Measurements from ENCODE around the gene CNEP1R1. TPM values are rescaled to one million over a fixed set of nuclear protein-coding genes. Genes with fewer than 3 reads are reported as not detected.

CNEP1R1 gene, protein sequence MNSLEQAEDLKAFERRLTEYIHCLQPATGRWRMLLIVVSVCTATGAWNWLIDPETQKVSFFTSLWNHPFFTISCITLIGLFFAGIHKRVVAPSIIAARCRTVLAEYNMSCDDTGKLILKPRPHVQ
- total RNA-seq (2013; cell fraction: nucleolus; rRNA removed), result 44.3 and 47.8 TPM in 2 replicates
- total RNA-seq (2014; rRNA removed) (18.1 and 19.8 TPM in 2 replicates), total RNA-seq (2014; rRNA removed; fragmentation: Illumina TruSeq; extraction: Trizol) (17.1 and 17.5 TPM in 2 replicates), total RNA-seq (2021) (13.7 and 14.0 TPM in 2 replicates), polyA plus RNA-seq (2011; rRNA removed) (29.2 and 39.7 TPM in 2 replicates), polyA plus RNA-seq (2014; fragmentation: Illumina TruSeq; extraction: Trizol) (13.8 and 17.0 TPM in 2 replicates), polyA plus RNA-seq (2014; fragmentation: Nextera tagmentation; extraction: Ambion mirVana) (10 to 100 TPM; 11.5 to 15.7 TPM), polyA plus RNA-seq (2014; rRNA removed) (13.1 and 14.1 TPM in 2 replicates), polyA plus RNA-seq (2016; fragmentation: Nextera tagmentation; extraction: Ambion mirVana) (10 to 100 TPM; 15.4 to 16.8 TPM), polyA minus RNA-seq (2011; rRNA and poly(A)+ RNA removed) (15.5 and 19.2 TPM in 2 replicates), Bru-seq, nascent RNA (percentile 75 among the genes with signal in this experiment), BruChase-seq, experiment 1, labeled RNA remaining after a 6-hour chase (percentile 80 among the genes with signal in this experiment), BruChase-seq, experiment 2, labeled RNA remaining after a 2-hour chase (percentile 89 among the genes with signal in this experiment)
- polyA plus RNA-seq (2011; ENCODE audit: low read depth), result 4.9 TPM
- polyA plus RNA-seq (2011; cell fraction: cytosol; rRNA removed), result 14.1 and 15.4 TPM in 2 replicates
- 15.4 and 16.7 TPM in 2 replicates for polyA plus RNA-seq (2011; cell fraction: nucleus; rRNA removed)
- 8.8 and 11.9 TPM in 2 replicates for polyA plus RNA-seq (2012)
- 12.8 and 13.5 TPM in 2 replicates for polyA minus RNA-seq (2011; cell fraction: cytosol; rRNA and poly(A)+ RNA removed)
- polyA minus RNA-seq (2011; cell fraction: nucleus; rRNA and poly(A)+ RNA removed), result 14.3 and 26.3 TPM in 2 replicates
- long read RNA-seq, experiment 1, transcript CNEP1R1-202 (6 exons, 2,117 nt), result major isoform, 5 of 12 reads
- long read RNA-seq, experiment 1, partial matches to known transcripts, result 1 of 12 reads
- long read RNA-seq, experiment 1, other reads (novel, unspliced or antisense), result 3 of 12 reads
- long read RNA-seq, experiment 2, transcript CNEP1R1-203 (7 exons, 2,965 nt), result minor isoform, 26 of 94 reads
- long read RNA-seq, experiment 2, transcript CNEP1R1-202 (6 exons, 2,117 nt), result major isoform, 59 of 94 reads
- long read RNA-seq, experiment 2, partial matches to known transcripts, result 6 of 94 reads
- long read RNA-seq, experiment 2, other reads (novel, unspliced or antisense), result 2 of 94 reads

DNA sequence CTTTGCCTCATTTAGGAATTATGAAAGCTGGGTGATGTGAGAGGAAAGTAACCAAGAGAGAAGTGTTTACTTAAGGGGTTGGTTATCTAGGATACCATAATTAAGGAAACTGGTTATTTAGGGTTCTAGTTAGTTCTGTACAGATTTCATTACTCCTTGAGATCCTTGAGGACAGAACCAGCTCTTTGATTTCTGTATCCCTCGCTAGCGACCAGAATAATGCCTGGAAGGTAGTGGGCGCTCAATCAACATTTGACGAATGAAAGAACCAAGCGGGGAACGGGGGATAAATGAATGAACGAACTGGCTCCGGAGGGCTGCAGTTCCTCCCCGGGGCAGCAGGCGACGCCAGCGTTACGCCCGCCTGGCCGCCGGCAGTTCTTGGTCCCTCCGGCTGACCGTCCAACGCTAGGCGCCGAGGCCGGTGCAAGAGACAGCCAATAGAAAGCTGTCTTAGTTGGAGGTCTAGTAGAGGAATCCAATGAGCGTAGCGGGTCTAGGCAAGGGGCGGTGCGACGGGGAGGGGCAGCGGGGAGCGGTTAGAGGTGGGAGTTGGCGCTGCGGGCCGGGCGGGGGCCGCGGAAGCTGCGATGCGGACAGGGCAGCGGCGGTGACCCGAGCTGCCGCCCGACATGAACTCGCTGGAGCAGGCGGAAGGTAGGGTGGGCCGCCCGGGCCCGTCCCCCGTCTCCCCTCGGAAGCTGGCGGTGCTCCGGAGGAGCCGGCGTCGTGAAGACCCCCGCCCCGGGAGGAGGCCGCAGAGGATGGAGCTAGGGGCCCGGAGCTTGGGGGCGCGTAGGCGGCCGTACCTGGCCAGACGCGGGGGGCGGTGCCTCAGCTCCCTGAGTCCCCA, at the start of gene CNEP1R1:
Gene CNEP1R1, plus strand, starts transcription at position 542 of the 853 bp plus-strand sequence. Its CDS starts 91 bp downstream, at position 633.
- Histone ChIP-seq H3K27ac (ENCODE audit: control insufficient read depth, insufficient read depth) (peak within 1 kb of the TSS; percentile 64), H3K36me3 (ENCODE audit: control insufficient read depth in 2 of 2, insufficient read depth in 2 of 2, low read length in 1 of 2) (peaks cover 0 to 4% of the 10 kb centered on the region in 2 experiments; a peak in 1 of 4 replicates), H4K20me1 (ENCODE audit: control insufficient read depth, insufficient read depth) (no peaks in the 10 kb centered on the region), H3K4me1 (ENCODE audit: control insufficient read depth, insufficient read depth, low read length) (0 out of 2 replicates have a peak, but pooled peaks cover 3% of the 10 kb centered on the region), H3K4me3 (peak within 1 kb of the TSS; percentile 76), H3K79me2 (ENCODE audit: control insufficient read depth, insufficient read depth, low read length) (peaks cover 16% of the 10 kb centered on the region), H3K4me2 (ENCODE audit: control insufficient read depth, insufficient read depth) (peak within 1 kb of the TSS; percentile 81), H3K9ac (ENCODE audit: control insufficient read depth, insufficient read depth, low read length) (peak within 1 kb of the TSS; percentile 84), H3K27me3 (replicated peaks in 1 of 2; ENCODE audit: control insufficient read depth in 2 of 2, insufficient read depth in 2 of 2, low read length in 1 of 2) (no peaks in the 10 kb centered on the region), H3K9me3 (replicated peaks; ENCODE audit: control insufficient read depth, insufficient read depth, low read length) (no peaks in the 10 kb centered on the region), H2AFZ (ENCODE audit: control insufficient read depth, low read depth, low read length) (peak within 1 kb of the TSS; percentile 73)
- WGBS (ENCODE audit: insufficient coverage, insufficient replicate concordance, low lambda C conversion rate, missing lambda C conversion rate), result 2% methylated on average over 59 of the region's 65 CpGs
- POLR2A ChIA-PET, result interaction anchor here (0.5 to 3.4 kb wide), 7 partner anchors 14 to 331 kb away, joined by 3 to 10 read pairs (median 4); partner anchors contain the start of gene HEATR3
- SMC1A ChIA-PET (ENCODE audit: uncharacterized antibody, unreplicated experiment), result interaction anchor here (0.6 to 7.0 kb wide), 35 partner anchors 16 to 781 kb away, joined by 3 to 137 read pairs (median 5); partner anchors contain the start of genes HEATR3 and TENT4B
- intact Hi-C loops (cut with micrococcal nuclease; ENCODE audit: unreplicated experiment) (loop anchor here (1.0 to 10.0 kb wide), 4 partner anchors 66 to 340 kb away; partner anchors contain the start of gene BRD7), in situ Hi-C loops (cut with MboI) (loop anchor here (5.0 kb wide), 1 partner anchor 187 kb away; no protein-coding TSS in a partner anchor)
- peak; percentile 95 for FAIRE-seq
- CTCF ChIA-PET, result interaction anchor here (0.7 to 8.0 kb wide), 73 partner anchors 9 to 781 kb away, joined by 3 to 216 read pairs (median 5); partner anchors contain the start of genes CYLD and HEATR3
- peak; percentile 98 for ATAC-seq
- no TSS peak for BruUV-seq (replicated peaks)
- peak; percentile 93 for DNase-seq (ENCODE audit: low read depth, low spot score)
- RAD21 ChIA-PET (ENCODE audit: unreplicated experiment), result interaction anchor here (0.7 to 7.9 kb wide), 46 partner anchors 9 to 781 kb away, joined by 3 to 191 read pairs (median 5); partner anchors contain the start of genes CYLD and HEATR3
- peak; percentile 90 for TF ChIP-seq SMC3 (IDR thresholded peaks at IDR 0.05; ENCODE audit: borderline replicate concordance, low read length)
- peak; percentile 51; the same call in 1 of the 2 replicates for TF ChIP-seq TAF1 (IDR thresholded peaks at IDR 0.05; ENCODE audit: borderline replicate concordance, low read depth, low read length)
- TF ChIP-seq SIN3A (IDR thresholded peaks at IDR 0.05; ENCODE audit: low read depth, low read length), result peak; percentile 88; the same call in 1 of the 2 replicates
- peak; percentile 84 for TF ChIP-seq POLR2A (IDR thresholded peaks at IDR 0.05; ENCODE audit: low read depth, low read length)
- TF ChIP-seq RB1 (IDR thresholded peaks at IDR 0.05; ENCODE audit: borderline replicate concordance), result peak; percentile 89; the same call in 1 of the 2 replicates
- TF ChIP-seq KAT2A (conservative IDR thresholded peaks at IDR 0.05; ENCODE audit: control insufficient read depth, low read depth, low read length), result no peak
- TF ChIP-seq NRF1 (conservative IDR thresholded peaks at IDR 0.05; ENCODE audit: low read depth, low read length), result peak; percentile 2; the same call in 1 of the 2 replicates
- peak in 1 of 2 experiments; percentile 71; a peak in 2 of 3 replicates for TF ChIP-seq EGR1 (IDR thresholded peaks at IDR 0.05; ENCODE audit: borderline replicate concordance in 1 of 2, low read depth in 2 of 2, low read length in 2 of 2)
- peak; percentile 36 to 62; a peak in 3 of 4 replicates for TF ChIP-seq BHLHE40 (IDR thresholded peaks at IDR 0.05; ENCODE audit: borderline replicate concordance in 1 of 2, low read depth in 2 of 2, low read length in 1 of 2)
- peak; percentile 26 for TF ChIP-seq KLF5 (IDR thresholded peaks at IDR 0.05; ENCODE audit: partially characterized antibody)
- TF ChIP-seq, protein P1, sequence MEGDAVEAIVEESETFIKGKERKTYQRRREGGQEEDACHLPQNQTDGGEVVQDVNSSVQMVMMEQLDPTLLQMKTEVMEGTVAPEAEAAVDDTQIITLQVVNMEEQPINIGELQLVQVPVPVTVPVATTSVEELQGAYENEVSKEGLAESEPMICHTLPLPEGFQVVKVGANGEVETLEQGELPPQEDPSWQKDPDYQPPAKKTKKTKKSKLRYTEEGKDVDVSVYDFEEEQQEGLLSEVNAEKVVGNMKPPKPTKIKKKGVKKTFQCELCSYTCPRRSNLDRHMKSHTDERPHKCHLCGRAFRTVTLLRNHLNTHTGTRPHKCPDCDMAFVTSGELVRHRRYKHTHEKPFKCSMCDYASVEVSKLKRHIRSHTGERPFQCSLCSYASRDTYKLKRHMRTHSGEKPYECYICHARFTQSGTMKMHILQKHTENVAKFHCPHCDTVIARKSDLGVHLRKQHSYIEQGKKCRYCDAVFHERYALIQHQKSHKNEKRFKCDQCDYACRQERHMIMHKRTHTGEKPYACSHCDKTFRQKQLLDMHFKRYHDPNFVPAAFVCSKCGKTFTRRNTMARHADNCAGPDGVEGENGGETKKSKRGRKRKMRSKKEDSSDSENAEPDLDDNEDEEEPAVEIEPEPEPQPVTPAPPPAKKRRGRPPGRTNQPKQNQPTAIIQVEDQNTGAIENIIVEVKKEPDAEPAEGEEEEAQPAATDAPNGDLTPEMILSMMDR (IDR thresholded peaks at IDR 0.05 in 2 of 3, conservative IDR thresholded peaks at IDR 0.05 in 1 of 3; ENCODE audit: control insufficient read depth in 2 of 3, extremely low read depth in 1 of 3, insufficient read depth in 1 of 3, low read depth in 3 of 3, low read length in 3 of 3), result peak; percentile 100; a peak in 5 of 6 replicates
- peak; percentile 92 for TF ChIP-seq NR2F1 (conservative IDR thresholded peaks at IDR 0.05)
- TF ChIP-seq SMARCA5 (IDR thresholded peaks at IDR 0.05), result peak; percentile 88
- TF ChIP-seq BRCA1 (IDR thresholded peaks at IDR 0.05; ENCODE audit: low read depth, low read length), result peak; percentile 32; the same call in 1 of the 2 replicates
